Heart right ventricle (tissue), 16 donors: Measurements from ENCODE around the gene SAMD11. TPM values are rescaled to one million over a fixed set of nuclear protein-coding genes. Genes with fewer than 3 reads are reported as not detected.
"Not testable (repeated sequence)": the region's sequence is repeated elsewhere in the genome, so short reads cannot be mapped to it uniquely, and the experiment has no call there.

ENCODE experiments used
- ATAC-seq, 8 donors: fragments of 200-7000 bp; cut with Tn5 transposase; one replicate each; pipeline ENCODE4 v1.9.1; 2020; ENCODE audit warnings: mild to moderate bottlenecking in 8 of 8, moderate library complexity in 8 of 8, moderate number of reproducible peaks in 1 of 8
- DNase-seq, 2 donors: peaks; one replicate each; pipeline ENCODE4 v3.0.0-alpha.2; 2020
- H3K27ac ChIP-seq, 10 donors: fragments of 200-600 bp; sonication (generic) in 2 of 10; one replicate each; pipeline versions ENCODE4 v1.5.0 to v1.8.0; 2020 to 2022; ENCODE audit warnings: mild to moderate bottlenecking in 3 of 10
- H3K27me3 ChIP-seq, 7 donors: fragments of 200-600 bp; one replicate each; pipeline ENCODE4 v1.8.0; 2021 to 2022; ENCODE audit warnings: mild to moderate bottlenecking in 2 of 7
- H3K36me3 ChIP-seq, 9 donors: fragments of 200-600 bp; sonication (generic) in 1 of 9; one replicate each; pipeline versions ENCODE4 v1.5.0 to v1.8.0; 2020 to 2022; ENCODE audit warnings: mild to moderate bottlenecking in 2 of 9
- H3K4me1 ChIP-seq, 9 donors: fragments of 200-600 bp; sonication (generic) in 1 of 9; one replicate each; pipeline versions ENCODE4 v1.5.0 to v1.8.0; 2020 to 2022; ENCODE audit warnings: mild to moderate bottlenecking in 4 of 9
- H3K4me3 ChIP-seq, 10 donors: fragments of 200-600 bp; sonication (generic) in 2 of 10; one replicate each; pipeline versions ENCODE4 v1.5.0 to v1.8.0; 2020 to 2022; ENCODE audit warnings: mild to moderate bottlenecking in 7 of 10, moderate library complexity in 2 of 10
- H3K9me3 ChIP-seq, 11 donors: fragments of 200-600 bp in 10 of 11; sonication (generic) in 2 of 11; one replicate each; pipeline versions ENCODE4 v1.5.0 to v1.8.0; 2013 to 2022; ENCODE audit warnings: mild to moderate bottlenecking in 2 of 11, control low read depth in 1 of 11, moderate library complexity in 1 of 11
- CTCF ChIP-seq, 9 donors: fragments of 200-600 bp; sonication (generic) in 2 of 9; IDR thresholded peaks; one replicate each; pipeline versions ENCODE4 v1.5.0 to v1.8.0; 2021 to 2022; ENCODE audit warnings: antibody characterized with exemption in 9 of 9, mild to moderate bottlenecking in 5 of 9, moderate library complexity in 1 of 9
- WGBS, 2 donors: extraction: QIAGEN DNeasy Blood & Tissue Kit; methylation state at CpG; one replicate each; pipeline ENCODE4 v1.1.7; 2013; ENCODE audit warnings: inconsistent platforms in 1 of 2; 5-methylcytosine and 5-hydroxymethylcytosine counted together
- intact Hi-C, 10 donors: fragments of 100-400 bp; cut with DNase I; formaldehyde crosslinking; loops; one replicate each; pipeline versions ENCODE4 v1.11.1 to v1.14.2; 2022
- polyA plus RNA-seq, 2 donors: library from polyadenylated mRNA; stranded (reverse); fragments of 200-250 nt; gene quantifications; one replicate each; pipeline ENCODE4 v1.2.3, GENCODE V29; 2013
- total RNA-seq, 10 donors: library from RNA; stranded (reverse); fragmentation: NEBNext Ultra II Directional in 3 of 10; extraction: Animal tissue kit (Norgen Biotek cat#: 25700) in 3 of 10; gene quantifications; one replicate each; pipeline versions ENCODE4 v1.2.1 to v1.2.4, GENCODE V29; 2021 to 2023
- donor health status: Arrhythmogenic right ventricular cardiomyopathy.
- donor health status: ischemic (EF 13 %, LVEDD 7.1; RV severe dilation, severe dysfunction).
- donor health status: healthy with polysubstance abuse.
- donor health status: DM: no; HTN: yes; CAD: no.
- donor health status: DM: no; HTN: no; CAD: no.
- donor health status: ischemic (EF 25% LVEDD 6.9; RV normal size, moderate dysfunction).
- donor health status: ischemic (EF 25% LVEDD 5.7; RV mildly dilated, moderate dysfunction).
- donor health status: healthy.
- donor health status: DM: yes; HTN: yes; CAD: no.
- donor health status: Ischemic cardiomyopathy.
- donor health status: ischemic (EF 35%, LVEDD 5.7; RV mildly dilated, moderate dysfunction).
- donor health status: nonischemic (EF 11% LVEDD 7.7; RV severe dilation, severe dysfunction).
- donor health status: DM: yes; HTN: yes; CAD: no.
- donor health status: PGD.
- donor health status: ischemic (EF 29% LVEDD 5.4; RV normal size, mild dysfunction).
- donor health status: nonischemic (EF 23%, LVEDD 6.1; RV moderate dilation, normal function).

Gene SAMD11
- total and polyA plus RNA-seq, 12 donors, result 0.87 to 2.4 (median 1.3) TPM

DNA sequence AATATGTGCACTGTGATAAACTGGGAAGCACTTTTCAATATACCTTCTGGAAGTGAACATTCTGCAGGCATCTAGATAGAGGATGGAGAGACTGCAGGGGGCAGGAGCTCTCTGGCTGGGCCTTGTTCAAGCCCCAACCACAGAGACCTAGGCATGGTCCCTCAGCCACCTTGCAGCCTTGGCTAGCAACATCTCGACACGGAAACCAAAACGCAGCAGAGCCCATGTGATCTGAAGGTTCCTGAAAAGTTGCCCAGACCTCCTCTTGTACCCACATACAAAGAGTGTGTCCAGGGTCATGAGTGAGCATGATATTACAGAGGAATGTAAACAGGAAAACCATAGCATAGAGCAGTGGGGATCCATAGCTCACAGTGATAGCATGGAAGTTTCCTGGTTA lies 33.1 kb upstream of the SAMD11 start:
- no peak for TF ChIP-seq CTCF (IDR thresholded peaks at IDR 0.05)
- H3K4me3 ChIP-seq, result no peak overlapping the region
- H3K36me3 ChIP-seq, result no peaks in the 10 kb centered on the region
- no peak for ATAC-seq
- no peaks in the 10 kb centered on the region for H3K9me3 ChIP-seq
- WGBS, 2 donors, result 52 to 60% methylated on average over 3 of the region's 3 CpGs
- no peak overlapping the region for H3K27ac ChIP-seq
- intact Hi-C loops, result no loop called here
- DNase-seq, result no peak
- peaks cover 0 to 54% (median 29%) of the 10 kb centered on the region in 7 donors for H3K27me3 ChIP-seq
- no peaks in the 10 kb centered on the region for H3K4me1 ChIP-seq

GRCh38 chr1:897226-897625 lies 26.5 kb upstream of the SAMD11 start:
- 65 to 69% methylated on average over 8 of the region's 8 CpGs for WGBS, 2 donors
- Histone ChIP-seq H3K36me3 (no peaks in the 10 kb centered on the region), H3K4me1 (no peaks in the 10 kb centered on the region), H3K9me3 (no peaks in the 10 kb centered on the region), H3K4me3 (no peak overlapping the region), H3K27ac (no peak overlapping the region), H3K27me3 (peaks cover 0 to 51% (median 41%) of the 10 kb centered on the region in 7 donors)
- ATAC-seq (no peak), DNase-seq (no peak)
- no peak for TF ChIP-seq CTCF (IDR thresholded peaks at IDR 0.05)
- intact Hi-C loops, result no loop called here

GRCh38 chr1:897951-898350 lies 25.8 kb upstream of the SAMD11 start:
- ATAC-seq, H3K27ac ChIP-seq, H3K36me3 ChIP-seq, H3K4me1 ChIP-seq, H3K9me3 ChIP-seq, H3K4me3 ChIP-seq, DNase-seq, intact Hi-C loops: not testable (repeated sequence)
- H3K27me3 ChIP-seq, result peaks cover 0 to 47% (median 40%) of the 10 kb centered on the region in 7 donors
- 74 to 75% methylated on average over 17 of the region's 17 CpGs for WGBS, 2 donors

DNA sequence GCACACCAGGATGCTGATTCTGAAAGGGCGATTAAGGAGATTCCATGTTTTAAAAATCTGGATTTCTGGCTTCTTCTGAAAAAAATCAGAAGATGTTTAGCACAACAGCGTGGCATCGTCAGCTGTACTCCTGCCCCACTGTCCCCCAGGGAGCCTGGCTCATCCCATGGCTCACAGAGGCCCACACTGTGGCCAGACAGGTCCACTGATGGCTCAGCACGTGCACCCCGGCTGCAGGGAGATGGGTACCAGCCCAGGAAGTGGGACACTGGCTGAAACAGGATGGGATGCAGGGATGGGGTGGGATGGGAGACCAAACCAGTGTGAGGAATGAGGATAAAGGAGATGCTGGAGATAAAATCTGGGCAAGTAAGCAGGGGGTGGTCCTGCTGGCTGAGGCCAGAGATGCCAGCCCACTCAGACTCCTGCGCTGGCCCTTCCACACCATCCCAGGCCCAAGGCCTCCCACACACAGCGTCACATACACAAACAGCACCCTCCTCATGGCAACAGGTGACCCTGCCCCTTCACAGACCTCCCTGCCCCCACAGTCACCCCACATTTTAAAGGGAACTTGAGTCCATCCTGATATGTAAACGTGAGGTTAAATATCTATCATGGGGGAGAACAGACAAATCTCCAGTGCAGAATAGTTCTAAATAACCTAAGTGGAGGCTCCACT lies 23.9 kb upstream of the SAMD11 start:
- TF ChIP-seq CTCF (IDR thresholded peaks at IDR 0.05), result no peak
- intact Hi-C loops, result loop anchor here in 3 of 10 donors (5.0 to 10.0 kb wide), 2 partner anchors 38 to 55 kb away; partner anchors contain the start of gene NOC2L (in 2 of the 3)
- 82 to 86% methylated on average over 8 of the region's 8 CpGs for WGBS, 2 donors
- Histone ChIP-seq H3K27ac (no peak overlapping the region), H3K4me3 (no peak overlapping the region), H3K36me3 (no peaks in the 10 kb centered on the region), H3K4me1 (peaks cover 0 to 10% (median 3%) of the 10 kb centered on the region in 9 donors), H3K9me3 (no peaks in the 10 kb centered on the region), H3K27me3 (peaks cover 0 to 46% (median 31%) of the 10 kb centered on the region in 7 donors)
- ATAC-seq (no peak), DNase-seq (no peak)
